KMS-11 (cell line): ENCODE measurements around the gene CCSER1.

Source experiments
- H2AFZ ChIP-seq: fragments of 200-600 bp; sonication (generic); 2 replicates; pipeline ENCODE4 v1.6.1; 2016; ENCODE audit warnings: antibody characterized with exemption, mixed run types, low read depth
- H3K27ac ChIP-seq: fragments of 200-600 bp; sonication (generic); 2 replicates; pipeline ENCODE4 v1.6.1; 2016; ENCODE audit warnings: mild to moderate bottlenecking, mixed run types
- H3K27me3 ChIP-seq: fragments of 200-600 bp; sonication (generic); 2 replicates; pipeline ENCODE4 v1.6.1; 2017; ENCODE audit warnings: mild to moderate bottlenecking, low read depth, mixed run types, moderate library complexity; ENCODE audit not compliant: insufficient read depth
- H3K36me3 ChIP-seq: fragments of 200-600 bp; sonication (generic); 2 replicates; pipeline ENCODE4 v1.6.1; 2017; ENCODE audit warnings: mild to moderate bottlenecking, mixed run types; ENCODE audit not compliant: insufficient read depth
- H3K4me1 ChIP-seq: fragments of 200-600 bp; sonication (generic); 2 replicates; pipeline ENCODE4 v1.6.1; 2016; ENCODE audit warnings: mild to moderate bottlenecking, low read depth, mixed run types; ENCODE audit not compliant: poor library complexity, severe bottlenecking
- H3K4me2 ChIP-seq: fragments of 200-600 bp; sonication (generic); 2 replicates; pipeline ENCODE4 v1.7.0; 2016; ENCODE audit warnings: mild to moderate bottlenecking, mixed run types
- H3K4me3 ChIP-seq: fragments of 200-600 bp; sonication (generic); IDR thresholded peaks from 2 replicates; pipeline ENCODE4 v1.6.1; 2017; ENCODE audit warnings: low read depth, low read length, mixed read lengths; ENCODE audit not compliant: insufficient read depth
- H3K79me2 ChIP-seq: fragments of 200-600 bp; sonication (generic); 2 replicates; pipeline ENCODE4 v1.6.1; 2016; ENCODE audit warnings: low read depth, mixed run types; ENCODE audit not compliant: insufficient read depth
- H3K9ac ChIP-seq: fragments of 200-600 bp; sonication (generic); 2 replicates; pipeline ENCODE4 v1.6.1; 2016; ENCODE audit warnings: mild to moderate bottlenecking, mixed run types
- H4K20me1 ChIP-seq: fragments of 200-600 bp; sonication (generic); 2 replicates; pipeline ENCODE4 v1.6.1; 2016; ENCODE audit warnings: mild to moderate bottlenecking, mixed run types; ENCODE audit not compliant: insufficient read depth
- TF ChIP-seq, protein P1 (sequence below): fragments of 200-600 bp; sonication (generic); conservative IDR thresholded peaks from 2 replicates; pipeline ENCODE4 v1.6.1; 2017; ENCODE audit warnings: low read depth, mild to moderate bottlenecking, antibody characterized with exemption, low read length, moderate library complexity, mixed read lengths

Gene CCSER1

GRCh38 chr4:90960840-90961239 is 833.6 kb downstream of the CCSER1 start:
- H3K4me1 ChIP-seq, result peaks cover 9% of the 10 kb centered on the region
- no peak overlapping the region for H3K4me2 ChIP-seq
- no peak overlapping the region for H3K4me3 ChIP-seq
- H3K36me3 ChIP-seq, result no peaks in the 10 kb centered on the region
- TF ChIP-seq, protein P1, sequence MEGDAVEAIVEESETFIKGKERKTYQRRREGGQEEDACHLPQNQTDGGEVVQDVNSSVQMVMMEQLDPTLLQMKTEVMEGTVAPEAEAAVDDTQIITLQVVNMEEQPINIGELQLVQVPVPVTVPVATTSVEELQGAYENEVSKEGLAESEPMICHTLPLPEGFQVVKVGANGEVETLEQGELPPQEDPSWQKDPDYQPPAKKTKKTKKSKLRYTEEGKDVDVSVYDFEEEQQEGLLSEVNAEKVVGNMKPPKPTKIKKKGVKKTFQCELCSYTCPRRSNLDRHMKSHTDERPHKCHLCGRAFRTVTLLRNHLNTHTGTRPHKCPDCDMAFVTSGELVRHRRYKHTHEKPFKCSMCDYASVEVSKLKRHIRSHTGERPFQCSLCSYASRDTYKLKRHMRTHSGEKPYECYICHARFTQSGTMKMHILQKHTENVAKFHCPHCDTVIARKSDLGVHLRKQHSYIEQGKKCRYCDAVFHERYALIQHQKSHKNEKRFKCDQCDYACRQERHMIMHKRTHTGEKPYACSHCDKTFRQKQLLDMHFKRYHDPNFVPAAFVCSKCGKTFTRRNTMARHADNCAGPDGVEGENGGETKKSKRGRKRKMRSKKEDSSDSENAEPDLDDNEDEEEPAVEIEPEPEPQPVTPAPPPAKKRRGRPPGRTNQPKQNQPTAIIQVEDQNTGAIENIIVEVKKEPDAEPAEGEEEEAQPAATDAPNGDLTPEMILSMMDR, result no peak
- H3K27ac ChIP-seq, result no peak overlapping the region
- H3K27me3 ChIP-seq, result no peaks in the 10 kb centered on the region
- H3K79me2 ChIP-seq, result no peaks in the 10 kb centered on the region
- no peak overlapping the region for H3K9ac ChIP-seq
- no peak overlapping the region for H2AFZ ChIP-seq
- no peaks in the 10 kb centered on the region for H4K20me1 ChIP-seq

- H3K27ac ChIP-seq, result no peak overlapping the region
- no peak overlapping the region for H2AFZ ChIP-seq
- no peaks in the 10 kb centered on the region for H3K27me3 ChIP-seq
- H3K4me3 ChIP-seq, result no peak overlapping the region
- TF ChIP-seq, protein P1, result no peak
- H3K9ac ChIP-seq, result no peak overlapping the region
- H4K20me1 ChIP-seq, result no peaks in the 10 kb centered on the region
- H3K36me3 ChIP-seq, result no peaks in the 10 kb centered on the region
- no peaks in the 10 kb centered on the region for H3K4me1 ChIP-seq
- no peaks in the 10 kb centered on the region for H3K79me2 ChIP-seq
- H3K4me2 ChIP-seq, result no peak overlapping the region
These were observed 842.8 kb downstream of the CCSER1 start for GRCh38 chr4:90970021-90970420.

- H3K4me1 ChIP-seq, result no peaks in the 10 kb centered on the region
- H3K9ac ChIP-seq, result no peak overlapping the region
- no peak overlapping the region for H3K4me2 ChIP-seq
- H3K4me3 ChIP-seq, result no peak overlapping the region
- H3K27ac ChIP-seq, result no peak overlapping the region
- no peak overlapping the region for H2AFZ ChIP-seq
- H4K20me1 ChIP-seq, result no peaks in the 10 kb centered on the region
- H3K27me3 ChIP-seq, result no peaks in the 10 kb centered on the region
- TF ChIP-seq, protein P1, result no peak
- H3K36me3 ChIP-seq, result no peaks in the 10 kb centered on the region
- no peaks in the 10 kb centered on the region for H3K79me2 ChIP-seq
These were observed 850.5 kb downstream of the CCSER1 start for GRCh38 chr4:90977726-90978125.

- Histone ChIP-seq H4K20me1 (no peaks in the 10 kb centered on the region), H3K4me3 (no peak overlapping the region), H3K79me2 (no peaks in the 10 kb centered on the region), H3K4me1 (no peaks in the 10 kb centered on the region), H3K36me3 (no peaks in the 10 kb centered on the region), H3K4me2 (no peak overlapping the region), H2AFZ (no peak overlapping the region), H3K27ac (no peak overlapping the region), H3K9ac (no peak overlapping the region), H3K27me3 (no peaks in the 10 kb centered on the region)
- TF ChIP-seq, protein P1, result no peak
These were observed 852.4 kb downstream of the CCSER1 start for GRCh38 chr4:90979556-90979955.
